Panc1 (cell line): ENCODE data around the gene AKAP12.

ENCODE experiments used
- CTCF ChIP-seq: fragments of 450-650 bp; IDR thresholded peaks from 2 replicates; pipeline ENCODE4 v1.5.1; 2017; ENCODE audit warnings: mild to moderate bottlenecking
- POLR2AphosphoS5 ChIP-seq: IDR thresholded peaks from 2 replicates; pipeline ENCODE4 v1.6.1; 2012; ENCODE audit warnings: mild to moderate bottlenecking, low read depth, low read length, moderate library complexity
- REST ChIP-seq, 2 experiments: IDR thresholded peaks; 2 replicates each; pipeline ENCODE4 v1.6.1; 2011 to 2012; ENCODE audit warnings: low read depth in 2 of 2, control low read depth in 1 of 2, low read length in 1 of 2, mild to moderate bottlenecking in 1 of 2, moderate library complexity in 1 of 2; ENCODE audit not compliant: insufficient read depth in 1 of 2
- SIN3A ChIP-seq: IDR thresholded peaks from 2 replicates; pipeline ENCODE4 v1.6.1; 2012; ENCODE audit warnings: low read depth, mild to moderate bottlenecking, low read length, moderate library complexity, borderline replicate concordance; ENCODE audit not compliant: insufficient read depth
- TCF7L2 ChIP-seq: IDR thresholded peaks from 2 replicates; pipeline ENCODE4 v1.6.1; 2011; ENCODE audit warnings: mild to moderate bottlenecking, low read depth, low read length, inconsistent platforms

- no peak for TF ChIP-seq REST (IDR thresholded peaks at IDR 0.05; ENCODE audit: insufficient read depth in 1 of 2, low read depth in 2 of 2, low read length in 1 of 2)
- TF ChIP-seq CTCF: no peak
- no peak for TF ChIP-seq SIN3A
- no peak for TF ChIP-seq POLR2AphosphoS5
- TF ChIP-seq TCF7L2: no peak
Measured at GRCh38 chr6:151233731-151234130, 6.0 kb upstream of the AKAP12 start.
